Transverse colon (tissue), 3 donors: ENCODE measurements around the gene USP1.

Experiments
- POLR2A ChIP-seq: fragments of 450-650 bp; IDR thresholded peaks from one replicate; pipeline ENCODE4 v1.6.1; 2016; ENCODE audit warnings: antibody characterized with exemption, mild to moderate bottlenecking, moderate library complexity
- TF ChIP-seq, protein P1 (sequence below), 5 experiments: fragments of 200-600 bp in 3 of 5; fragments of 450-650 bp in 2 of 5; sonication (generic) in 3 of 5; IDR thresholded peaks; 1 replicate in 2 of 5; 2 replicates in 3 of 5; pipeline ENCODE4 v1.5.1; 2016 to 2017; ENCODE audit warnings: antibody characterized with exemption in 5 of 5, inconsistent platforms in 3 of 5, mild to moderate bottlenecking in 2 of 5, moderate library complexity in 1 of 5

- TF ChIP-seq POLR2A: peak; percentile 98
- TF ChIP-seq, protein P1, sequence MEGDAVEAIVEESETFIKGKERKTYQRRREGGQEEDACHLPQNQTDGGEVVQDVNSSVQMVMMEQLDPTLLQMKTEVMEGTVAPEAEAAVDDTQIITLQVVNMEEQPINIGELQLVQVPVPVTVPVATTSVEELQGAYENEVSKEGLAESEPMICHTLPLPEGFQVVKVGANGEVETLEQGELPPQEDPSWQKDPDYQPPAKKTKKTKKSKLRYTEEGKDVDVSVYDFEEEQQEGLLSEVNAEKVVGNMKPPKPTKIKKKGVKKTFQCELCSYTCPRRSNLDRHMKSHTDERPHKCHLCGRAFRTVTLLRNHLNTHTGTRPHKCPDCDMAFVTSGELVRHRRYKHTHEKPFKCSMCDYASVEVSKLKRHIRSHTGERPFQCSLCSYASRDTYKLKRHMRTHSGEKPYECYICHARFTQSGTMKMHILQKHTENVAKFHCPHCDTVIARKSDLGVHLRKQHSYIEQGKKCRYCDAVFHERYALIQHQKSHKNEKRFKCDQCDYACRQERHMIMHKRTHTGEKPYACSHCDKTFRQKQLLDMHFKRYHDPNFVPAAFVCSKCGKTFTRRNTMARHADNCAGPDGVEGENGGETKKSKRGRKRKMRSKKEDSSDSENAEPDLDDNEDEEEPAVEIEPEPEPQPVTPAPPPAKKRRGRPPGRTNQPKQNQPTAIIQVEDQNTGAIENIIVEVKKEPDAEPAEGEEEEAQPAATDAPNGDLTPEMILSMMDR (IDR thresholded peaks at IDR 0.05): no peak
Measured at GRCh38 chr1:62436039-62436465, 797 bp upstream of the USP1 start.
